ENCODE results near the gene BNIP3. TPM values are rescaled to one million over a fixed set of nuclear protein-coding genes. Genes with fewer than 3 reads are reported as not detected.
A peak's percentile ranks its signal among the peaks of the same experiment; 100 is the strongest.

Gene BNIP3, protein sequence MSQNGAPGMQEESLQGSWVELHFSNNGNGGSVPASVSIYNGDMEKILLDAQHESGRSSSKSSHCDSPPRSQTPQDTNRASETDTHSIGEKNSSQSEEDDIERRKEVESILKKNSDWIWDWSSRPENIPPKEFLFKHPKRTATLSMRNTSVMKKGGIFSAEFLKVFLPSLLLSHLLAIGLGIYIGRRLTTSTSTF
- 10 to 100 TPM; 40.3 to 55.2 (median 44.5) TPM for polyA plus RNA-seq (ENCODE audit: insufficient read length in 10 of 10)
- long read RNA-seq, donor 1, transcript BNIP3-201 (6 exons, 2,861 nt) = major isoform, 29 of 38 reads
- long read RNA-seq, donor 1, partial matches to known transcripts = 5 of 38 reads
- long read RNA-seq, donor 1, other reads (novel, unspliced or antisense) = 0 of 38 reads
- long read RNA-seq, donor 2, transcript BNIP3-201 (6 exons, 2,861 nt) = major isoform, 21 of 25 reads
- long read RNA-seq, donor 2, partial matches to known transcripts = 0 of 25 reads
- long read RNA-seq, donor 2, other reads (novel, unspliced or antisense) = 0 of 25 reads
- long read RNA-seq, donor 3 = 0 reads
- long read RNA-seq, donor 4, transcript BNIP3-201 (6 exons, 2,861 nt) = major isoform, 18 of 20 reads
- long read RNA-seq, donor 4, partial matches to known transcripts = 0 of 20 reads
- long read RNA-seq, donor 4, other reads (novel, unspliced or antisense) = 0 of 20 reads
- long read RNA-seq, donor 5, transcript BNIP3-201 (6 exons, 2,861 nt) = major isoform, 33 of 47 reads
- long read RNA-seq, donor 5, transcript BNIP3-203 (2 exons, 752 nt) = minor isoform, 6 of 47 reads
- long read RNA-seq, donor 5, partial matches to known transcripts = 7 of 47 reads
- long read RNA-seq, donor 5, other reads (novel, unspliced or antisense) = 0 of 47 reads
- long read RNA-seq, donor 6, transcript BNIP3-201 (6 exons, 2,861 nt) = major isoform, 41 of 49 reads
- long read RNA-seq, donor 6, partial matches to known transcripts = 7 of 49 reads
- long read RNA-seq, donor 6, other reads (novel, unspliced or antisense) = 0 of 49 reads
- long read RNA-seq, donor 7, transcript BNIP3-201 (6 exons, 2,861 nt) = major isoform, 21 of 23 reads
- long read RNA-seq, donor 7, partial matches to known transcripts = 0 of 23 reads
- long read RNA-seq, donor 7, other reads (novel, unspliced or antisense) = 0 of 23 reads
- long read RNA-seq, donor 8, transcript BNIP3-201 (6 exons, 2,861 nt) = major isoform, 16 of 19 reads
- long read RNA-seq, donor 8, partial matches to known transcripts = 0 of 19 reads
- long read RNA-seq, donor 8, other reads (novel, unspliced or antisense) = 0 of 19 reads
- long read RNA-seq, donor 9, transcript BNIP3-201 (6 exons, 2,861 nt) = major isoform, 6 of 6 reads
- long read RNA-seq, donor 9, partial matches to known transcripts = 0 of 6 reads
- long read RNA-seq, donor 9, other reads (novel, unspliced or antisense) = 0 of 6 reads

DNA sequence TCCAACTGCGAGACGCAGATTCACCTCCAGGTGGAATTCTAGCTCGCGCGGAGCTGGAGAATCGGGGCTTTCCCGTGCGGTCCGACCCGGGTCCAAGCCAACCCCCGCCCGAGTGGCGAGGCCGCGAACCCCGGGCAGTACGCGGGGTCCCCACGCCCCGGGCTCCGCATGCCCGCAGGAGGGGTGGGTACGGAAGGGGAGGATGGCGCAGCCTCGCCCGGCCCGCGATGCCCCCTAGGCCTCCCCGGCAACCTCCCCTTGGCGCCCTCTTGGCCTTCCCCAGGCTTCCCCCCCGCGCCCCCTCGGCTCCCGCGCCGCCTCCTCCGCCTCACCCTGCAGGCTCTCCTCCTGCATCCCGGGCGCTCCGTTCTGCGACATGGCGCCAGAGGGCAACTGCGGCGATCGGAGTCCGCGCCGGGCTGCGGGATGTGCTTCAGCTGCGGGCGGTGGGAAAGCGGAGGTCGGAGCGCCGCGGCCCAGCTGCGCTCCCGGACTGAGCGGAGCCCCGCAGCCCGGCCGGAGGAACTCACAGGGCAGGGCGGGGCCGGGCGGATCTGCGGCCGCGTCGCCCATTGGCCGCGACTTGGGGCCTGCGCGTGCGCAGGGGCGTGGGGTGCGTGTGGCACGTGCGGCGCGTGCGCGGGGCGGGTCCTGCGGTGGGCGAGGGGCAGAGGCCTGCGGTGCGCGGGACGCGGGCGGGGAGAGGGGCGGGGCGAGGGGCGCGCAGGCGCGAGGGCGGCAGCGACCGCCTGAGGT lies at the start of gene BNIP3:
TSS of gene BNIP3 (minus strand) at position 495 of the 756 bp plus-strand sequence. CDS start at position 378, 117 bp downstream.
- peak; percentile 96 to 98 (median 98) for DNase-seq

DNA sequence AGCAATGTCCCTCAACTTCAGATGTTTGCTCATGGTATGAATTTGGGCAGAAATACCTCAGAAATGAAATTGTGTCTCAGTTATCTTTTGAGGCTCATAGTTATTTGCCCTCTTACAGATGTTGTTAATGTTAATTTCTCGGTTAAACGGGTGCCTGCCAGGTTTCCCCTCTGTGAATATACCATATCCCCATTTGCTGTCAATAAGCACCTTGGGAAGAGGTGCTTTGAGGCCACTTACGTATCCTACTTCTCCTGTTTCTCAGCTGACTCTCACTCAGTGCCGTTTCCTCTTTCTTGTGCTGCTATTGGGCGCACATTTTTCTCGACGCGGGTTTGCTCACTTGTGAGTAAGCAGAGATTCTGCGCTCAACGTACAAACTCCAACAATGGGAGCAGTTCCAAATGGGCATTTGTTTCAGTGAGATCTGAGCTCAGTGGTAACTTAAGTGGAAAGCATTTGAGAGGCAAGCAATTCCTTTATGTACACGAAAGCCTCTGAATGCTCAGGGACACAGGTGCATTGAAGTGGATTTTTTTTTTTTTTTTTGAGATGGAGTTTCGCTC lies 49.3 kb upstream of the BNIP3 start:
- DNase-seq = no peak

DNA sequence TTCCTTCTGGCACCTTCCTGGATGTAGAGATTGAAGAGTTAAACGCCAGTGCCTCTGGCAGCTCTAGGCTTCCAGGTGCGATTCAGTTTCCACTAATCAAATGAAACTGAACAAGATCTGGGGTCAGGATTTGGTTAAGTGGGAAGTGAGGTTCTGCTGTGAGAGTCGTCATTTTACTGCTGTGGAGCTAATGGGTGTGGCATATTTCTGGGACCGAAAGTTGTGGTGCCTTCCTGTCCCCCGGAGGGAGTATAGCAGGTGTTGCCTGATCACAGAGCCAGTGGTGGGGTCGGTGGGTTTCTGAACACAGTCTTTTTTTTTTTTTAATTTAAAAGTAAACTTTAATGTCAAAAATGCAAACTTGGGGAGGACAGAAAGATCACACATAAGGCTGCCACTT lies 47.0 kb upstream of the BNIP3 start:
- no peak for DNase-seq

DNA sequence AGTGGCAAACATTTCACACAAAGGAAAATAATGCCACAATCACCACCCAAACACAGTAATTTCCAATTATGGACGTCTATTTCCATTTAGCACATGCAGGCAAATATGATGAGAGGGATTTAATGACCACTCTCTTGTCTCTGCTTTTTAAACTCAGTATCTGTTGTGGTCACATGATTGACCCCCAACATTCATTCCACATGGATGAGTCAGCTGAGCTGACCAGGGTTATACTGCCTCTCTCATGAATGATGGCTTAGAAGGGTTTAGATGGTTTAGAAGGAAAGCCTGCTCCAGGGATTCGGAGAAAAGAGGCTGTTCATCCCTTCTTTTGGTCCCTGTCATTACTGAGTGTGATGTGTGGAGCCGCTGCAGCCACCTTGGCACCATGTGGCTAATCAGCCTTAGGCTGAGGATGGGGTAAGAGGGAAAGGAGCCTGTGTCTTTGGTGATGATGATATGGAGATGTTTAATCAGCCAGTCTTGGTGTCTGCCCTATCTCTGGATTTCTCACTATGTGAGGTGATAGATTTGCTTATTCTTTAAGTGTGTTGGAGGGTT lies 45.8 kb upstream of the BNIP3 start:
- DNase-seq = no peak

DNA sequence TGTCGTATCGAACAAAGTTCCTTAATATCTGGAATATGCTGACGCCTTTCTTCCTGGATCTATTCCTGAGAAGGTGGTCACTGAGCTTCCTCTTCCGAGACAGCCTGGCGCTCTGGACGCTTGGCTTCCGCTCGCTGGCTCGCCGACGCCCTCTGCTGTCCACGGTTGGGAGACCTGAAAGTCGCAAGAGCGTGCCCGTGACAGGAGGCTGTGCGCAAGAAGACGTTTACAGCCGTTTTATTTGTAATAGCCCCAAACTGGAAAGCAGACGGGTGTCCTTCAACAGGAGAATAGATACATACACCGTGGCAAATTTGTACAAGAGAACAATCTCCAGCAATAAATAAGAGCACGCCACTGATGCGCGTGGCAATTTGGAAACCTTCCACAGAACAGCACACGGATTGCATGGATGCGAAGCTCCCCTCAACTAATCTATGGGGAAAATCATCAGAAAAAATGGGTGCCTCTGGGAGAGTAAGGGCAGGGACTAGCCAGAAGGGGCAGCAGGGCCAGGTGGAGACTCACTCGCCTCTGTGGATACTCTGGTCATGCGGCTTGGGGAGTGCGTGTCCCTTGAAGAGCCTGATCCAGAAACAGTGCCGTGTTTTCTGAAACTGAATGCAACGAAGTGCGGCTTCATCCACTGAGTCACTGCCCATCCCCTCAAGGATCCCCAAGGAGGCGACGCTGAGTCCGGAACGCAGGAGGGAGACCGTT lies 41.5 kb upstream of the BNIP3 start:
- peak; percentile 59 to 87 (median 77) for DNase-seq

DNA sequence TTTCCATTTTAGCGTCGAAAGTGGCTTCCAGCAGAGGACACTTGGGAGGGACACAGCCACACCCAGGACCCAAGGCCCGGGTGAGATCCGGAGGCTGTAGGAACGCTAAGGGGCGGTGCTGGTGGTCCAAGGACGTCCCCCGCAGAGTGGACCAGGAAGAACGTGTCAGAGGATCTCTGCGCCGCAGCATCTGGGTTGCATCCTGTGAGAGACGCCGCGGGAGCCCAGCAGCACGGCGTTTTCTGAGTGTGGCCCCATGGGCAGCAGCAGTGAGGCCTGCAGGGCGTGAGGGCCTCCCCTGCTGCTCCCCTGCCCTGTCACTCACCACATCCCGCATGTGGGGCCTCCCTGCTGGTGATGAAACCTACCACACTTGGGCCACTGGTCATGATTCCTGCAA lies 40.5 kb upstream of the BNIP3 start:
- DNase-seq = no peak

DNA sequence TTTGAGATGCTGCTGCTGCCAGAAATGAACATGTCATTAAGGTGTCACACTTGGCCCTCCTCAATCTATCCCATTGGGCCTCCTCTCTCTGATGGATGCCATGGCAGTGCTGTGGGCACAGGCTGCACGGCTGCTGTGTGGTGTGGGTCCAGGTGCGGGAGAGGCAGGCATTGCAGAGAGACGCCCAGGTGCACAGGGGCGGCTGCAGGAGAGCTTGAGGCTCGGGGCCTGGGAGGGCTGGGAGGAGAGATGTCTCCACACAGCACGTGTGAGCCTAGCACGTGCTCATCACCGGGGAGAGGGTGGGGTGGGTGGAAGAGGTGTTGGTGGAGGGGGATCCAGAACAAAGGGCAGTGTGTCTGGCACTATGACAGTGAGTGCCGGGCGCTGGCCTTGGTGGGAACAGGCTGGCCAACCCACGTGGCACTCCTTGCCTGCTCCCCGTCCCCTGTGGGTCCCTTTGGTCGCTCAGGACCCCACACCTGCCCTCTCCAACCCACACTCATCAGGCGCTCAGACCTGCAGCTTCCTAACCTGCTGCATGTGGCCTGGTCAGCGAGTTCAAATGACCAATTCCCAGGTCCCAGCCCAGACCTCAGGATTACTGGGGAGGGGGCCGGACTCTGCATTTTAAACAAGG lies 39.9 kb upstream of the BNIP3 start:
- no peak for DNase-seq

DNA sequence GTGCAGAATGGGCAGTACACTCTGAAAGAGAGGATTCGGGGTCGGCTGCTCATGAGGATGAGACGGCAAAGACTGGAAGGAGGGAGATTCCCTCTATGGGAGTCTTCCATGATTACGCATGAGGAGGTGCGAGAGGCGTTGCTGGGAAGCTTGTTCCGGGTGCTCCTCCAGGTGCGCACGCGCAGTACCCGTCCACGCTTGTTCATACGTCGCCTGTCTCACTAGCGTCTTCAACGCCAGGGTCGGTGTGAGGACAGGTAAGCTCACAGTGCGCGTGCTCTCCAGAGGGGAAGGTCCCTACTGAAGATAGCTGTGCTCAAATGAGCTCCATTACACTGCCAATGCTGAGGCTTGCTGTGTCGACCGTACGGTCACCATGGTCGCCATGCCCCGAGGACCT lies 39.3 kb upstream of the BNIP3 start:
- no peak for DNase-seq

DNA sequence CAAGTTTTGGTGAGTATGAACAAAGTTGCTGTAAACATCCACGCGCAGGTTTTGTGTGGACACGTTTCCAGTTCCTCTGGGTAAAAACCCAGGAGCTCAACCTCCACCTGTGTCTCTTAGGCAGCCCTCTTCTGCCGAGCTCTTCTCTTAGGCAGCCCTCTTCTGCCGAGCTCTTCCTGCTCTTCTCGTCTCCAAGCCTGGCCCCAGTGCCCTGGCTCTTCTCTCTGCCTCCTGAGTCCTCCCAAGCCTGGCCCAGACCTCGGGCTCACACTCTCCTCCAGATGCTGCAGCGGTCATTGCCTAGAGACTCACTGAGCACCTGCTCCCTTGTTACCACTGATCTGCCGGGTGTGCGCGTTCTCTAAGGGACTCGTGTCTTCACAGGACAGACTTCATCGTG lies 38.7 kb upstream of the BNIP3 start:
- no peak for DNase-seq

DNA sequence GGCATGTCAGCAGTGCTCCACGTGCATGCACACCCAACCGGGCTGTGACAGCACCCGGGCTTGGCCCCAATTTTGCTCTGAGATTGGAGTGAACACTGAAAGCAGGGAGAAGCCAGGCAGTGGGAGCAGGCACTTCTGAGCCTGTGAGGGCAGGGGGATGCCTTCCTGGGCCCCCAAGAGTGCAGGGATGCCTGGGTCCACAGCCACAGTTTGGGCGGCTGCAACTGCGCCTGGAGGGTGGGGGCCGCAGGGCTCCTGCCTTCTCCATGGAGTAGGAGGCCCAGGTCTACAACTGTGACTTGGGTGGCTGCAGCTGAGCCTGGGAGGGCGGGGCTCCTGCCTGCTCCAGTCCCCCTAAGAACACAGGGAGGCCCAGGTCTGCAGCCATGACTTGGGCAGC lies 37.6 kb upstream of the BNIP3 start:
- no peak for DNase-seq

DNA sequence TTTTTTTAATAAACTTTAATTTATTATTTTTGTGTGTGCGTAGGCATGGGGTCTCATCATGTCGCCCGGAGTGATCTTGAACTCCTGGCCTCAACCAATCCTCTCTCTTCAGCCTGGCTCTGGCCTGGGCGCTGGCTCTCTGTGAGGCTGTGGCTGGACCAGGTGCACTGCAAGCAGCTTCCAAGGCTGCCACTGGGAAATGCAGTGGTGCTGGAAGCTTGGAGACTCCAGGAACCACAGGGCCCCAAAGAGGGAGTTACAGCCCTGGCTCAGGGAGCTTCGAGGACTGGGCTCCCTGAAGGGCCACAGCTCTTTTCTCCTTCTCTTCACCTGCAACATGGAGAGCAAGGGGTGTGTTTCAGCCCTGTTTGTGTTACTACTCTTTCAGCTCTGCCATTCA lies 36.7 kb upstream of the BNIP3 start:
- DNase-seq = no peak

DNA sequence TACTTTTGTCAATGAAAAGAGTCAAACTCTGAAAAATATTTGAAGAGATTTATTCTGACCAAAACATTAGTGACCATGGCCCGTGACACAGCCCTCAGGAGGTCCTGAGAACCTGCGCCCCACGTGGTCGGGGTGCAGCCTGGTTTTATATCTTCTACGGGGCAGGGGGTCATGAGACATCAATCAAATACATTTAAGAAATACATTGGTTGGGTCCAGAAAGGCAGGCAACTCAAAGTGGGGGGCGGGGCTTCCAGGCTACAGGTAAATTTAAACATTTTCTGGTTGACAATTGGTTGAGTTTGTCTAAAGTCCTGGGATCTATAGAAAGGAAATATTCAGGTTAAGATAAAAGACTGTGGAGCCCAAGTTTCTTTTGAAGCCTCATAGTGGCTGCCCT lies 34.8 kb upstream of the BNIP3 start:
- no peak for DNase-seq

DNA sequence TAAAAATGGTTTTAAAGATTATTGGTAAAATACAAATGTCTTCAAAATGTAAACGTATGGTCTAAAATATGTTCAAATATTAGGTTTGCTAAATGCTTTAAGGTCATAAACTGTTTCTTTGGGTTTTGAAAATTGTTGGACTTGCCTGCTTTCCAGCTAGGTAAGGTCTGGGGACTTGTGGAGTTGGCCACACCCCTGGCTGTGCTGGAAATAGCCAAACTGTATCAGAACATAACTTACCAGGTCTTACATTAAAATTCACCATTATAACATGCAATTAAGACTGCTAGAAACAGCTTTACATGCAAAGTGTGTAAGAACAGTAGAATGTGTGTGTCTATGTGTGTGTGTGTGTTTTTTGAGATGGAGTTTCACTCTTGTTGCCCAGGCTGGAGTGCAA lies 29.7 kb upstream of the BNIP3 start:
- DNase-seq = no peak

DNA sequence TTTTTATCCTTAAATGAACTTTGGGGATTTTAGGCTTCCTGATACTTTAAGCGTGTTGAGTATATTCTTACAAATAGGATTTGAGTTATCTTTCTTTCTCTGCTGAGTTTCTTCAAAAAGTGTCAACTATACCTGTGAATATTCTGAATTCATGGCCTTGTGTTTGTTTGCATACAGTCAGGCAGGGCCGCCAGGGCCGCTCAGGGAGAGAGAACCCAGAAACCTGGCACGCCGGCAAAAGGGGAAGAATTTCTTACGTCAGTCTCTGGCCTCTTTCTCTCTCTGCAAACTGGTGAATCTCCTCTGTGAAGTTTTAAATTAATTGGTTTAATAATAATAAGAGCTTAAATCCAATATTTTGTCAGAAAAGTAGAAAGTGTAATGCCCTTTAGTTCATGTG lies 29.3 kb upstream of the BNIP3 start:
- DNase-seq = no peak

DNA sequence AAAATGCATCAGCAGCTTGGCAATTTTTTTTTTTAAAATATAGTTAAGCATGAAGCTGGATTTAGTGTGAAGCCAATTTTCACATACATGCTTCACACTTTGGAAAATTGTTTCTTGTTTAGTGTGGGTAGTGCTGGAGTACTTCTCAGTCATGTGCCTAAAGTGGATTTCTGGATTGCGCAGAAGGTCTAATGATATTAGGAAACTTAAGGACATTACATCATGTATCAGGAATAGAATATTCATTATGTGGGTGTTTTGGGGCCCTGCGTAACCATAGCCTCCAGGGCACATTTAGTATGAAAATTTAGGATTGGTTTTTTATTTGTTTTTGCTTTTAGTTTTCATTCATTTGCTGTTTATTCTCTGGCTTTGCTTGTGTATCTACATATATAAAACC lies 28.8 kb upstream of the BNIP3 start:
- no peak for DNase-seq

DNA sequence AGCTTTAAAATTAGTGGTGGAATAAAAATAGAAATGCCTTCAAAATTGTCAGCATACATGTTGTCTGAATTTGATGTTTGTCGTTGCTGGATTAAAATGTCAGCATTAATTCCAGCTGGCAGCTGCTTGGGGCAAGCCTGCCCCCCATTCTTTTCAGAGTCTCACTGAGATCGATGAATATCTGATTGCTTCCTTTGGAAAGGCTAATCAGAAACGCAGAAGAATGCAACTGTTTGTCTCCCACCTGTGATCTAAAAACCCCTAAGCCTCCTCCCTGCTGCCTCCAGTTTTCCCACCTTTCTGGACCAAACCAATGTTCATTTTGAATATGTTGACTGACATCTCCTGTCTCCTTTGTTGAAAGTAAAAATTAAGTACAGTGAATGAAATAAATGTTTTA lies 27.9 kb upstream of the BNIP3 start:
- no peak for DNase-seq

DNA sequence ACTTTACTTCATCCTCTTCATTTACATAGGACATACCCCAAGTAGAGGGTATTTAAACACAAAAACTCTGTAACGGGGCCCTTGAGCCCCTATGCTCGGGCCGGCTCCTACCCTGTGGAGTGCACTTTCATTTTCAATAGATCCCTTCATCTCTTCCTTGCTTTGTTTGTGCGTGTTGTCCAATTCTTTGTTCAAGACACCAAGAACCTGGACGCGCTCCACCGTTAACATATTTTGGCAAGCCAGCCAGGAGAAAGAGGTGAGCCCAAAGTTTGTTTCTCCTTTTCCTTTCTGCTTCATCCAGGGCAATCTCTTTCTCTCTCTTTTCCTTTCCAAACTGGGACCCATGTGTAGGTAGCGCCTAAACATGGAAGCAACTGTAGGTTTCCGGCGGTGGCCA lies 26.0 kb upstream of the BNIP3 start:
- DNase-seq = no peak

DNA sequence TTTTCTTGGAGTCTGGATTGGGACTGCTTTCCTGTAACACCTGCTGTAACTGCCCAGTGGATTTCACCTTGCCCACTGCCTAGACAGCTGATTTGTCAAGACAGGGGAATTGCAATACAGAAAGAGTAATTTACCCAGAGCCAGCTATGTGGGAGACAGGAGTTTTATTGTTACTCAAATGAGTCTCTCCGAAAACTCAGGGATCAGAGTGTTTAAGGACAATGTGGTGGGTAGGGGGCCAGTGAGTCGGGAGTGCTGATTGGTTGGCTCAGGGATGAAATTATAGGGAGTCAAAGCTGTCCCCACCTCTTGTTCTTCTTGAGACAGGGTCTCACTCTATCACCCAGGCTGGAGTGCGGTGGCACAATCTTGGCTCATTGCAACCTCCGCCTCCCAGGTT lies 25.2 kb upstream of the BNIP3 start:
- DNase-seq = no peak

DNA sequence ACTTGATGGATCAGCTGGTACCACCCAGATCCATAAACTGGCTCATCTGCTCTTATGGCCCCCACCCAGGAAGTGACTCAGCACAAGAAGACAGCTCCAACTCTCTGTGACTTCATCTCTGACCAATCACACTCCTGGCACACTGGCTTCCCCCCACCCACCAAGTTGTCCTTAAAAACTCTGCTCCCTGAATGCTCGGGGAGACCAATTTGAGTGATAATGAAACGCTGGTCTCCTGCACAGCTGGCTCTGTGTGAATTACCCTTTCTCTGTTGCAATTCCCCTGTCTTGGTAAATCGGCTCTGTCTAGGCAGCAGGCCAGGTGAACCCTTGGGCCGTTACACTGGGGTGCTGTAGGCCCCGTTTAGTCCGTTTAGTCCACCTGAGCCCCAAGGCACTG lies 23.4 kb upstream of the BNIP3 start:
- DNase-seq = no peak
